Lower leg skin (tissue), 3 donors: ENCODE measurements around the gene MARCHF10.

Experiments
- POLR2A ChIP-seq, 2 donors: fragments of 450-650 bp; IDR thresholded peaks; one replicate each; pipeline ENCODE4 v1.6.1; 2016 to 2017; ENCODE audit warnings: antibody characterized with exemption in 2 of 2, mild to moderate bottlenecking in 1 of 2, moderate library complexity in 1 of 2
- TF ChIP-seq, protein P1 (sequence below), 3 donors: fragments of 450-650 bp; IDR thresholded peaks; one replicate each; pipeline ENCODE4 v1.5.1; 2016; ENCODE audit warnings: antibody characterized with exemption in 3 of 3, mild to moderate bottlenecking in 3 of 3, moderate library complexity in 2 of 3

DNA sequence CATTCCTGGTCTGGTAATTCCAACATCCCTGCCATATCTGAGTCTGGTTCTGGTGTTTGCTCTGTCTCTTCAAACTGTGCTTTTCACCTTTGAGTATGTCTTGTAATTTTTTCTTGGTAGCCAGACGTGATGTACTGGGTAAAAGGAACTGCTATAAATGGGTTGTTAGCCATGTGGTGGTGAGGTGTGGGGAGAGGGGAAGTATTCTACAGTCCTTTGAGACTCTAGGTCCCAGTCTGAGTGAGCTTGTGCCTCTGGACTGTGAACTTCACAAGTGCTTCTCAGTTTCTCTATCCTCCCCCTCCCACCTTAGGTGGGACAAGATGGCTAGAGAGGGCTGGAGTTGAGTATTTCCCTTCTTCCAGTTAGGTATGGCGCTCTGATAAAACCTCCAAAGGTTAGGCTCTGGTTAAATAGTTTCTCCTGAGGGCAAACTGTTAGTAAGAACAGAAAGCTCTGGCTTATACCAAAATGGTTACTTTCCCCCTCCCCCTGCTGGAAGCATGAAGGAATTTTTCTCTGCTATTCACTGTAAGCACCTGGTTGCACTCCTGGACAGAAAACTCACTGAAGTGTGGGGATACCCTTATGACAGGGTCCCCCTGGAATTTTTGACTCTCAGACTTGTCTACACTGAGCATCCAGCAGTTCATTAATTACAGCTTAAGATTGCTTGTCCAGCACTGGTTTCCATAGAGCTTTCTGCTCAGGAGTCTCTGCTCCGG is 87.8 kb downstream of the MARCHF10 start:
- TF ChIP-seq POLR2A (IDR thresholded peaks at IDR 0.05): no peak
- TF ChIP-seq, protein P1, sequence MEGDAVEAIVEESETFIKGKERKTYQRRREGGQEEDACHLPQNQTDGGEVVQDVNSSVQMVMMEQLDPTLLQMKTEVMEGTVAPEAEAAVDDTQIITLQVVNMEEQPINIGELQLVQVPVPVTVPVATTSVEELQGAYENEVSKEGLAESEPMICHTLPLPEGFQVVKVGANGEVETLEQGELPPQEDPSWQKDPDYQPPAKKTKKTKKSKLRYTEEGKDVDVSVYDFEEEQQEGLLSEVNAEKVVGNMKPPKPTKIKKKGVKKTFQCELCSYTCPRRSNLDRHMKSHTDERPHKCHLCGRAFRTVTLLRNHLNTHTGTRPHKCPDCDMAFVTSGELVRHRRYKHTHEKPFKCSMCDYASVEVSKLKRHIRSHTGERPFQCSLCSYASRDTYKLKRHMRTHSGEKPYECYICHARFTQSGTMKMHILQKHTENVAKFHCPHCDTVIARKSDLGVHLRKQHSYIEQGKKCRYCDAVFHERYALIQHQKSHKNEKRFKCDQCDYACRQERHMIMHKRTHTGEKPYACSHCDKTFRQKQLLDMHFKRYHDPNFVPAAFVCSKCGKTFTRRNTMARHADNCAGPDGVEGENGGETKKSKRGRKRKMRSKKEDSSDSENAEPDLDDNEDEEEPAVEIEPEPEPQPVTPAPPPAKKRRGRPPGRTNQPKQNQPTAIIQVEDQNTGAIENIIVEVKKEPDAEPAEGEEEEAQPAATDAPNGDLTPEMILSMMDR (IDR thresholded peaks at IDR 0.05): no peak
